PC-9 (cell line): ENCODE data around the gene SPINT2. TPM values are rescaled to one million over a fixed set of nuclear protein-coding genes. Genes with fewer than 3 reads are reported as not detected.

Source experiments
- BruUV-seq: library from RNA; stranded (reverse); fragments of 400-500 nt; replicated peaks from 2 replicates; lab custom pipeline; 2021; lab: Mats Ljungman, UMichigan
- CTCF ChIA-PET: fragments of 300-600 bp; sonication (Branson Sonifier 250); formaldehyde crosslinking; loops from one replicate; lab custom pipeline; 2022; ENCODE audit warnings: antibody characterized with exemption; lab: Charles Lee
- POLR2A ChIA-PET: fragments of 300-600 bp; sonication (Branson Sonifier 250); formaldehyde crosslinking; loops from one replicate; lab custom pipeline; 2022; ENCODE audit warnings: antibody characterized with exemption; ENCODE audit not compliant: unreplicated experiment; lab: Charles Lee
- DNase-seq, 2 experiments: peaks; one replicate each; pipeline versions ENCODE4 v3.0.0 to v3.0.0-alpha.2; 2015 to 2022; ENCODE audit warnings: mixed read lengths in 1 of 2
- H2AFZ ChIP-seq: fragments of 200-600 bp; sonication (generic); 2 replicates; pipeline ENCODE4 v1.8.1; 2017; ENCODE audit warnings: antibody characterized with exemption
- H3F3A ChIP-seq: fragments of 200-600 bp; sonication (generic); 2 replicates; pipeline ENCODE4 v1.8.1; 2017; ENCODE audit warnings: antibody characterized with exemption, mild to moderate bottlenecking, low read depth; ENCODE audit not compliant: insufficient read depth
- H3K27ac ChIP-seq: fragments of 200-600 bp; sonication (generic); 2 replicates; pipeline ENCODE4 v1.6.1; 2016; ENCODE audit warnings: mixed run types
- H3K27me3 ChIP-seq: fragments of 200-600 bp; sonication (generic); 2 replicates; pipeline ENCODE4 v1.6.1; 2016; ENCODE audit warnings: low read depth, mixed run types; ENCODE audit not compliant: insufficient read depth
- H3K36me3 ChIP-seq: fragments of 200-600 bp; sonication (generic); 2 replicates; pipeline ENCODE4 v1.6.1; 2016; ENCODE audit warnings: low read depth, mixed run types
- H3K4me1 ChIP-seq: fragments of 200-600 bp; sonication (generic); replicated peaks from 2 replicates; pipeline ENCODE4 v1.6.1; 2016; ENCODE audit warnings: mixed run types; ENCODE audit not compliant: insufficient read depth
- H3K4me2 ChIP-seq: fragments of 200-600 bp; sonication (generic); 2 replicates; pipeline ENCODE4 v1.6.1; 2017; ENCODE audit warnings: mixed run types
- H3K4me3 ChIP-seq: fragments of 200-600 bp; sonication (generic); 2 replicates; pipeline ENCODE4 v1.6.1; 2016; ENCODE audit warnings: mixed run types
- H3K79me2 ChIP-seq: fragments of 200-600 bp; sonication (generic); 2 replicates; pipeline ENCODE4 v1.6.1; 2017; ENCODE audit warnings: low read depth, mixed run types
- H3K9me2 ChIP-seq: fragments of 200-600 bp; sonication (generic); 2 replicates; pipeline ENCODE4 v1.8.1; 2017; ENCODE audit warnings: mild to moderate bottlenecking; ENCODE audit not compliant: insufficient read depth
- H3K9me3 ChIP-seq: fragments of 200-600 bp; sonication (generic); 2 replicates; pipeline ENCODE4 v1.8.1; 2016; ENCODE audit warnings: low read depth; ENCODE audit not compliant: insufficient read depth
- H4K20me1 ChIP-seq: fragments of 200-600 bp; sonication (generic); 2 replicates; pipeline ENCODE4 v1.8.1; 2017; ENCODE audit not compliant: insufficient read depth
- EZH2 ChIP-seq: fragments of 200-600 bp; sonication (generic); IDR thresholded peaks from 2 replicates; pipeline ENCODE4 v1.8.0; 2017; ENCODE audit warnings: antibody characterized with exemption, low read depth
- intact Hi-C: fragments of 100-400 bp; cut with micrococcal nuclease; formaldehyde crosslinking; loops from one replicate; pipeline ENCODE4 v1.10.0; 2022; ENCODE audit not compliant: unreplicated experiment
- total RNA-seq: library from RNA; stranded (reverse); gene quantifications from 2 replicates; pipeline ENCODE4 v1.2.3, GENCODE V29; 2021
- TF ChIP-seq, protein P1 (sequence below): fragments of 200-600 bp; sonication (generic); conservative IDR thresholded peaks from 2 replicates; pipeline ENCODE4 v1.6.1; 2017; ENCODE audit warnings: mixed run types, antibody characterized with exemption, mild to moderate bottlenecking, moderate library complexity

The SPINT2 gene
- total RNA-seq, 1 experiment from 2014 or later = 1,019 TPM

DNA sequence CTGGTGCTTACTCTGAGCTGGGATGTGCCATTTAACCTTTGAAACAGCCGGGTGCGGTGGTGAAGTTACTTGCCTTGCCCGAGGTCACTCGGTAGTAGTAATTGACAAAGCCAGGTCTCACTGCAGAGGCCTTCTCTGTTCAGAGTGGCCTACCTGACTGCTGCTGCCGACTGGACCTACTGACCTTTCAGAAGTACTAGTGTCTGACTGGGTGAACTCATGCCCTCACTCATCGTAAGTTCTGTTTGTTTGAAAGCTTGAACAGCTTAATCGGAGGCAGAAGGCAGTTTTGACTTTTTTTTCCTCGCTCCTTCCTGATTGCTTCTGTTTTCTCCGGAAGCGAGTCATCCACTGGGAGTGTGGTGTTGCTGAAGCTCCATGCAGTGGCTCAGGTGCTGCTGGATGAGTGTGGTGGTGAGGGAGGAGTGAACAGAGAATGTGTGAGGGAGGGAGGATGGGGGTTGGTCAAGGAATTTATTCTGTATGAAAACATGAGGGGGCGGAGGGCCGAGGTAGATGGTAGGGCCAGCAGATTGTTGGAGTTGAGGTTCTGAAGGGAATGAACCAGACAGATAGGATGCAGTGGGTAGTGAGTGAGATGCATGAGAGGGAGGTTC is 2.7 kb downstream of the SPINT2 start:
- POLR2A ChIA-PET = interaction anchor here (0.6 to 0.8 kb wide), 5 partner anchors 37 to 1272 kb away, joined by 4 to 34 read pairs (median 7); partner anchors contain the start of genes C19orf33, ECH1 and GGN
- Histone ChIP-seq H4K20me1 (peaks cover 65% of the 10 kb centered on the region), H3K27ac (peak overlapping the region; percentile 94), H3K36me3 (peaks cover 21% of the 10 kb centered on the region; the same call in 1 of the 2 replicates), H3K4me1 (peaks cover 60% of the 10 kb centered on the region), H2AFZ (no peak overlapping the region), H3K4me3 (peak overlapping the region; percentile 79), H3K4me2 (peak overlapping the region; percentile 100), H3K9me2 (no peaks in the 10 kb centered on the region), H3K9me3 (no peaks in the 10 kb centered on the region), H3K27me3 (no peaks in the 10 kb centered on the region), H3K79me2 (peaks cover 77% of the 10 kb centered on the region), H3F3A (peaks cover 81% of the 10 kb centered on the region)
- intact Hi-C loops = loop anchor here (1.0 kb wide), 1 partner anchor 10 kb away; no protein-coding TSS in a partner anchor
- TF ChIP-seq, protein P1, sequence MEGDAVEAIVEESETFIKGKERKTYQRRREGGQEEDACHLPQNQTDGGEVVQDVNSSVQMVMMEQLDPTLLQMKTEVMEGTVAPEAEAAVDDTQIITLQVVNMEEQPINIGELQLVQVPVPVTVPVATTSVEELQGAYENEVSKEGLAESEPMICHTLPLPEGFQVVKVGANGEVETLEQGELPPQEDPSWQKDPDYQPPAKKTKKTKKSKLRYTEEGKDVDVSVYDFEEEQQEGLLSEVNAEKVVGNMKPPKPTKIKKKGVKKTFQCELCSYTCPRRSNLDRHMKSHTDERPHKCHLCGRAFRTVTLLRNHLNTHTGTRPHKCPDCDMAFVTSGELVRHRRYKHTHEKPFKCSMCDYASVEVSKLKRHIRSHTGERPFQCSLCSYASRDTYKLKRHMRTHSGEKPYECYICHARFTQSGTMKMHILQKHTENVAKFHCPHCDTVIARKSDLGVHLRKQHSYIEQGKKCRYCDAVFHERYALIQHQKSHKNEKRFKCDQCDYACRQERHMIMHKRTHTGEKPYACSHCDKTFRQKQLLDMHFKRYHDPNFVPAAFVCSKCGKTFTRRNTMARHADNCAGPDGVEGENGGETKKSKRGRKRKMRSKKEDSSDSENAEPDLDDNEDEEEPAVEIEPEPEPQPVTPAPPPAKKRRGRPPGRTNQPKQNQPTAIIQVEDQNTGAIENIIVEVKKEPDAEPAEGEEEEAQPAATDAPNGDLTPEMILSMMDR = no peak
- no peak for TF ChIP-seq EZH2
- CTCF ChIA-PET = interaction anchor here (0.5 to 0.6 kb wide), 2 partner anchors 24 to 288 kb away, joined by 3 read pairs; no protein-coding TSS in a partner anchor
- DNase-seq = peak; percentile 45 to 77
- no TSS peak for BruUV-seq

DNA sequence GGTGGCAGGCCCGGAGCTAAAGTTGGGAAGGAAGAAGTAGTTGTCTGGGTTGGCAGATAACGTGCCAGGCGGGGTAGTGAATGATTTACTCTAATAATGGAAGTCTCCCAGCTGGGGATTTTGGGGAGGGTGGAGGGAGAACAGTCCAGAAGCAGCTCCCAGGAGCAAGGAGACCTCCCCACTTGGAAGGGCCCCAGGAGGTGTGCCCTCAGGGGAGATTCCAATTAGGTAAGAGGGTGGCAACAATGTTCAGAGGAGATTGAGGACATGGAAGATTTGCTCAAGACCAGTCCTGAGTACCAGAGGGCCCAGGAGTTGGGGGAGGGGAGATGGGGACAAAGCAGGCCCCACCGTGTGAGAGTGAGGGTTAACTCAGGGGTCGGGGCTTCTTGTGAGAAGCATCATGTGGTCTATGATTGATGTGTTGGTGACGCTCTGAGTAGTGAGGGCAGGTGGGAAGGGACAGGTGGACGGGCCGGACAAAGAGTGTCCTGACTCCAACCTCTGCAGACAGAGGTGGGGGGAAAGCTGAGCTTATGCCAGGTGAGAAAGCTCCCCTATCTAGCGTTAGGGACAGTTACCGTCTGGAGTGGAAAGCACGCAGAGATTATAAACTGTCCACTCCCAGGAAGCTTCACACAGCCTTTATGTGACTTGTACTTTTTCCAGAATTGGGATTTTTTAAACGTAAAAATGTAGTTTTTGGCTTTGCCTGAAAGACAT is 3.5 kb downstream of the SPINT2 start:
- ChIA-PET POLR2A (interaction anchor here (0.6 to 0.9 kb wide), 4 partner anchors 9 to 564 kb away, joined by 4 to 12 read pairs (median 7); partner anchors contain the start of genes C19orf33 and ECH1), CTCF (interaction anchor here (0.5 kb wide), 1 partner anchor 21 kb away, joined by 9 read pairs; no protein-coding TSS in a partner anchor)
- H3K4me3 ChIP-seq = peak overlapping the region; percentile 79
- peaks cover 53% of the 10 kb centered on the region for H3K4me1 ChIP-seq
- TF ChIP-seq, protein P1 = no peak
- TF ChIP-seq EZH2 = no peak
- H3K79me2 ChIP-seq = peaks cover 85% of the 10 kb centered on the region
- no peaks in the 10 kb centered on the region for H3K9me2 ChIP-seq
- peak overlapping the region; percentile 94 for H3K27ac ChIP-seq
- H3K36me3 ChIP-seq = peaks cover 21% of the 10 kb centered on the region; the same call in 1 of the 2 replicates
- DNase-seq = peak; percentile 56 to 62
- intact Hi-C loops = no loop called here
- peaks cover 81% of the 10 kb centered on the region for H3F3A ChIP-seq
- no peaks in the 10 kb centered on the region for H3K27me3 ChIP-seq
- no peaks in the 10 kb centered on the region for H3K9me3 ChIP-seq
- peak overlapping the region; percentile 100 for H3K4me2 ChIP-seq
- no peak overlapping the region for H2AFZ ChIP-seq
- peaks cover 73% of the 10 kb centered on the region for H4K20me1 ChIP-seq
- BruUV-seq = no TSS peak

DNA sequence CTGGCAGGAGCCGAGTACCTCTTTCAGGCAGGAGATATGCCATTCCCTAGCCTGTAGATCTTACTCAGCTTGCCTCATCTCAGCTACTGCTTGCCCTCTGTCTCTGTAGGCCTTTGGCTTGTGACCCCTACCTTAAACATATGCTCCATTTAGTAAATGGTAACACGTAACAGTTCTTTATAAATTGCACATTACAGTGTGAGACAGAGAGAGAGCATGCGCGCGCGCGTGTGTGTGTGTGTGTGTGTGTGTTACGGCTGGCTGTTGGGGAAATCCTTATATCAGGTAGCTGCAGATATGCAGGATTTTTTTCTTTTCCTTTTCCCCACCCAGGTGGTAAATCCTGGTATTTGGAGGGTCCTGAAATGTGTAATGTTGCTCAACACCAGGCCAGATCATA is 4.2 kb downstream of the SPINT2 start:
- no peak for DNase-seq
- H3K4me3 ChIP-seq = peak overlapping the region; percentile 79
- H3K27ac ChIP-seq = peak overlapping the region; percentile 94
- CTCF ChIA-PET = interaction anchor here (0.5 to 0.6 kb wide), 2 partner anchors 22 to 31 kb away, joined by 3 to 9 read pairs; no protein-coding TSS in a partner anchor
- H3K9me3 ChIP-seq = no peaks in the 10 kb centered on the region
- H3K4me1 ChIP-seq = peaks cover 53% of the 10 kb centered on the region
- peaks cover 79% of the 10 kb centered on the region for H4K20me1 ChIP-seq
- TF ChIP-seq, protein P1 = no peak
- no peak for TF ChIP-seq EZH2
- intact Hi-C loops = no loop called here
- H3K4me2 ChIP-seq = peak overlapping the region; percentile 100
- H3F3A ChIP-seq = peaks cover 81% of the 10 kb centered on the region
- H3K9me2 ChIP-seq = no peaks in the 10 kb centered on the region
- no TSS peak for BruUV-seq
- no peaks in the 10 kb centered on the region for H3K27me3 ChIP-seq
- H2AFZ ChIP-seq = no peak overlapping the region
- H3K79me2 ChIP-seq = peaks cover 91% of the 10 kb centered on the region
- H3K36me3 ChIP-seq = peaks cover 26% of the 10 kb centered on the region
- POLR2A ChIA-PET = interaction anchor here (0.6 to 0.9 kb wide), 2 partner anchors 9 to 33 kb away, joined by 4 to 7 read pairs; no protein-coding TSS in a partner anchor
